Aorta (tissue), 5 donors: ENCODE results near the gene ARMC9. TPM values are rescaled to one million over a fixed set of nuclear protein-coding genes. Genes with fewer than 3 reads are reported as not detected.
"Not testable (repeated sequence)": the region's sequence is repeated elsewhere in the genome, so short reads cannot be mapped to it uniquely, and the experiment has no call there.

Source experiments
- ATAC-seq: fragments of 200-7000 bp; cut with Tn5 transposase; one replicate; pipeline ENCODE4 v1.9.1; 2022; ENCODE audit warnings: moderate library complexity; ENCODE audit not compliant: low FRiP score
- DNase-seq, 2 donors: peaks; one replicate each; pipeline ENCODE4 v3.0.0-alpha.2; 2020
- H3K27ac ChIP-seq, 2 donors: one replicate each; pipeline ENCODE4 v1.5.1; 2013; ENCODE audit warnings: low read length in 2 of 2, mild to moderate bottlenecking in 2 of 2, moderate library complexity in 2 of 2, control low read depth in 1 of 2, inconsistent platforms in 1 of 2, low read depth in 1 of 2
- H3K27me3 ChIP-seq, 2 donors: one replicate each; pipeline ENCODE4 v1.6.1; 2013; ENCODE audit warnings: control low read depth in 1 of 2, low read length in 1 of 2, mild to moderate bottlenecking in 1 of 2, moderate library complexity in 1 of 2; ENCODE audit not compliant: insufficient read depth in 2 of 2, control insufficient read depth in 1 of 2
- H3K36me3 ChIP-seq, 2 donors: one replicate each; pipeline ENCODE4 v1.6.1; 2013; ENCODE audit warnings: control low read depth in 1 of 2, low read length in 1 of 2, mild to moderate bottlenecking in 1 of 2; ENCODE audit not compliant: insufficient read depth in 2 of 2, control insufficient read depth in 1 of 2
- H3K4me1 ChIP-seq, 2 donors: one replicate each; pipeline ENCODE4 v1.6.1; 2013; ENCODE audit warnings: low read length in 2 of 2, control low read depth in 1 of 2, mild to moderate bottlenecking in 1 of 2, moderate library complexity in 1 of 2; ENCODE audit not compliant: insufficient read depth in 2 of 2, control insufficient read depth in 1 of 2
- H3K4me3 ChIP-seq, 2 donors: one replicate each; pipeline ENCODE4 v1.5.1; 2013; ENCODE audit warnings: low read length in 2 of 2, control low read depth in 1 of 2, mild to moderate bottlenecking in 1 of 2
- H3K9me3 ChIP-seq: one replicate; pipeline ENCODE4 v1.6.1; 2013; ENCODE audit warnings: mild to moderate bottlenecking, low read length; ENCODE audit not compliant: control insufficient read depth
- WGBS, 2 donors: extraction: QIAGEN DNeasy Blood & Tissue Kit; methylation state at CpG; one replicate each; pipeline ENCODE4 v1.1.7; 2013; 5-methylcytosine and 5-hydroxymethylcytosine counted together
- intact Hi-C, 2 donors: fragments of 100-400 bp; cut with DNase I; formaldehyde crosslinking; loops; one replicate each; pipeline versions ENCODE4 v1.14.2 to v1.15.0; 2022
- polyA plus RNA-seq, 2 donors: library from polyadenylated mRNA; stranded (reverse); fragments of 200-250 nt; gene quantifications; one replicate each; pipeline ENCODE4 v1.2.3, GENCODE V29; 2013
- total RNA-seq, 2 donors: library from RNA; stranded (reverse); fragmentation: NEBNext Ultra II Directional; extraction: Animal tissue kit (Norgen Biotek cat#: 25700); gene quantifications; one replicate each; pipeline ENCODE4 v1.2.1, GENCODE V29; 2021
- donor health status: healthy with polysubstance abuse.
- donor health status: Bipolar disorder and iron deficiency.
- donor health status: DM: no; HTN: no; CAD: no.
- donor health status: DM: no; HTN: no; CAD: no.
- donor health status: DM: yes; HTN: yes; CAD: no.

The ARMC9 gene
- total and polyA plus RNA-seq, 4 donors: 6.9 to 86.8 (median 30.6) TPM

DNA sequence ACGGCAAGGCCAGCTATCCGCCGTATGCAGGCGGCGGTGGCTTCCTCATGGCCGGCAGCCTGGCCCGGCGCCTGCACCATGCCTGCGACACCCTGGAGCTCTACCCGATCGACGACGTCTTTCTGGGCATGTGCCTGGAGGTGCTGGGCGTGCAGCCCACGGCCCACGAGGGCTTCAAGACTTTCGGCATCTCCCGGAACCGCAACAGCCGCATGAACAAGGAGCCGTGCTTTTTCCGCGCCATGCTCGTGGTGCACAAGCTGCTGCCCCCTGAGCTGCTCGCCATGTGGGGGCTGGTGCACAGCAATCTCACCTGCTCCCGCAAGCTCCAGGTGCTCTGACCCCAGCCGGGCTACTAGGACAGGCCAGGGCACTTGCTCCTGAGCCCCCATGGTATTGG lies 200.2 kb downstream of the ARMC9 start:
- WGBS, 2 donors: 93% methylated on average over 27 of the region's 27 CpGs
- no peaks in the 10 kb centered on the region for H3K4me1 ChIP-seq
- no peaks in the 10 kb centered on the region for H3K9me3 ChIP-seq
- intact Hi-C loops: no loop called here
- H3K27ac ChIP-seq: no peak overlapping the region
- ATAC-seq (no peak), DNase-seq (no peak)
- H3K27me3 ChIP-seq: no peaks in the 10 kb centered on the region
- no peaks in the 10 kb centered on the region for H3K36me3 ChIP-seq
- no peak overlapping the region for H3K4me3 ChIP-seq

DNA sequence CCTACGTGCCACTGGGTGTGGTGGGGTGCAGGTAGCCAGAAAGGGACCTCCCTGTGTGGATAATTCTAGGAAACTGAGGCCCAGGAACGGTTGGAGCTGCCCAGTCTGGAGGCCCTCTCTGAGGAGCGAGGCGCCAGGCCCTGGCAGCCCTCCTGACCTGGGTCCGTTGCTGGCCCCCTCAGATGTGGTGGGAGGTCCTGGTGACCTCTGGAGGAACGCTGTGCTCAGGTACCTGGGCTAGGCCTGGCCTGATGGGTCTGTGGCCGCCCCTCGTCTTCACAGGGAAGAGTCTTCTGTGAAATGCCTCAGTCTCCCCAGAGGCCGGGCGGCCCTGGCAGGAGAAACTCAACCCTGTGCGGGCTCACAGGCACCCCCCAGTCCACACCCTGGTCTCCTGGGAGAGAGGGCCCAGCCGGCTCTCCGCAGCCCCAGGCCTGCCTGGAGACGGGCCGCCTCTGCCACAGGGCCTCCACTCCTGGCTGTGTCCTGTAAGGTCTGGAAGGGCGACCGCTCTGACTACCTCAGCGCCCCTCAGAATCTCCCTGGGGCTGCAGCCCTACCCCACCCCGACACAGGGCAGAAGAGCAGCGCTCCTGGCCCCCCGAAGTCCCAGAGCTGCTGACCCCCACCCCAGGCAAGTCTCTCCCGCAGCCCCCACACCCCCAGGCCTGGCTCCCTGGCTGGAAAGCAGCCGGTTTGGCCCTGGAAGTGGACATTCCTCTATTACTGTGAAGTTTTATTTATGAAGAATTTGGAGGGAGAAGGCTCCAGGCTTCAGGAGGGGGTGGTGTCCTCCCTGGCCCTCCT lies 200.8 kb downstream of the ARMC9 start:
- Histone ChIP-seq H3K36me3 (no peaks in the 10 kb centered on the region), H3K9me3 (no peaks in the 10 kb centered on the region), H3K4me3 (no peak overlapping the region), H3K27ac (peak overlapping the region; percentile 50 to 62), H3K27me3 (no peaks in the 10 kb centered on the region), H3K4me1 (no peaks in the 10 kb centered on the region)
- DNase-seq (no peak), ATAC-seq (peak; percentile 27)
- WGBS, 2 donors: 41 to 42% methylated on average over 23 of the region's 23 CpGs
- intact Hi-C loops: no loop called here

DNA sequence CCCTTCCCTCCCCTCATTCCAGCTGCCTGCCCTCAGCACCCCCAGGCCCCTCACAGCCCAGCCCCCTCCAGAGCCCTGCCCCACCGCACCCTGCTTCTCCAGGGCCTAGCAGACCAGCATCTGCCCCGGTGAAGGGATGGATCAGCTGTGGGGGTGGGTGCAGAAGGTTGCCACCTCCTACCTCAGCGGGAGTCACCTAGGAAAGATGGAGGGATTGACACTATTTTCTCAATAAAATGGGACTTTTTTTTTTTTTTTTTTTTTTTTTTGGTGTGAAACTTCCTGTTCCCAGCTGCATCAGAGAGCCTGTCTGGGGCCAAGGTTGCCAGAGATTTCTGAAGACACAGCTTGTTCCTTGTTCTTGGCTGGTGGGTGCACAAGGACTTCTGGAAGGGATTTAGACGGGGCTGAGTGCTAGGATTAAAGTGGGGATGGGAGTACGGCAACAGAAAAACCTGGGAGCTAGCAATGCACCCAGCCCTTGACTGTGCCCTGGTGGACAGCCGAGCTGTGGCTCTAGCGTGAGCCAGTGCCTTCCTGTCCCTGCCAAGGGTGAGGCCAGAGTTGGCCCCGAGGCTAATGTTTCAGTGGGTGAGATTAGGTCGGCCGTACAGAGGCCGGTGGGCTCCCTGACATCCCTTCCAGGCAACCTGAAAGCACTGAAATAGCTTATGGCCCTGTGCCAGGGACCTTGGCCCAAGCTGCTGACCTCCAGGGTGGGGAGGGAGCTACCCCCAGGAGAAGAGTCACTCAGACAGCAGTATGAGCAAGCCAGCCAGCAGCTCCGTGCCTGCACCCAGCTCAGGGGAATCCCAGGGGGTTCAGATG lies 201.6 kb downstream of the ARMC9 start:
- Histone ChIP-seq H3K4me1 (no peaks in the 10 kb centered on the region), H3K4me3 (no peak overlapping the region), H3K27ac (peak overlapping the region; percentile 50 to 62), H3K27me3 (no peaks in the 10 kb centered on the region), H3K36me3 (no peaks in the 10 kb centered on the region), H3K9me3 (no peaks in the 10 kb centered on the region)
- DNase-seq (peak; percentile 74 to 83), ATAC-seq (peak; percentile 75)
- intact Hi-C loops: no loop called here
- 9 to 10% methylated on average over 12 of the region's 12 CpGs for WGBS, 2 donors

DNA sequence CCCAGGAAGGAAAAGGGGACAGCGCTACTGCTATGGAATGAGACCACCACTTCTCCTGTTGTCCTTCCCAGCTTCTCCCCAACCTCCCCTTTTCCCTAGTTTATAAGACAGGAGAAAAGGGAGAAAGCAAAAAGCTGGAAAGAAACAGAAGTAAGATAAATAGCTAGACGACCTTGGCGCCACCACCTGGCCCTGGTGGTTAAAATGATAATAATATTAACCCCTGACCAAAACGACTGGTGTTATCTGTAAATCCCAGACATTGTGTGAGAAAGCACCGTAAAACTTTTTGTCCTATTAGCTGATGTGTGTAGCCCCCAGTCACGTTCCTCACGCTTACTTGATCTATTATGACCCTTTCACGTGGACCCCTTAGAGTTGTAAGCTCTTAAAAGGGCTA lies 202.2 kb downstream of the ARMC9 start:
- H3K4me3 ChIP-seq, ATAC-seq, DNase-seq, H3K4me1 ChIP-seq, H3K27me3 ChIP-seq, intact Hi-C loops, H3K36me3 ChIP-seq, H3K27ac ChIP-seq, H3K9me3 ChIP-seq: not testable (repeated sequence)
- WGBS, 2 donors: 50 to 52% methylated on average over 8 of the region's 8 CpGs

DNA sequence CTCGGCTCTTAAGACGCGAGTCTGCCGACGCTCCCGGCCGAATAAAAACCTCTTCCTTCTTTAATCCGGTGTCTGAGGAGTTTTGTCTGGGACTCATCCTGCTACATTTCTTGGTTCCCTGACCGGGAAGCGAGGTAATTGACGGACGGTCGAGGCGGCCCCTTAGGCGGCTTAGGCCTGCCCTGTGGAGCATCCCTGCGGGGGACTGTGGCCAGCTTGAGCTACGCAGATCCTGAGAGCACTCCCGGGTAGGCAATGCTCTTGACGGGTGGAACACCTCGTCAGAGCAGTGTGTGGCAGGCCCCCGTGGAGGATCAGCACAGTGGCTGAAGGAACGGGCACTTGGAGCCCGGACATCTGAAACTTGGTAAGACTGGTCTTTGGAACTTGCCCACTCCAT lies 202.7 kb downstream of the ARMC9 start:
- H3K27ac ChIP-seq, H3K4me1 ChIP-seq, H3K4me3 ChIP-seq, H3K9me3 ChIP-seq, intact Hi-C loops, ATAC-seq, H3K36me3 ChIP-seq, H3K27me3 ChIP-seq: not testable (repeated sequence)
- DNase-seq: peak in 1 of 2 donors; percentile 29
- WGBS, 2 donors: 92 to 93% methylated on average over 23 of the region's 23 CpGs

DNA sequence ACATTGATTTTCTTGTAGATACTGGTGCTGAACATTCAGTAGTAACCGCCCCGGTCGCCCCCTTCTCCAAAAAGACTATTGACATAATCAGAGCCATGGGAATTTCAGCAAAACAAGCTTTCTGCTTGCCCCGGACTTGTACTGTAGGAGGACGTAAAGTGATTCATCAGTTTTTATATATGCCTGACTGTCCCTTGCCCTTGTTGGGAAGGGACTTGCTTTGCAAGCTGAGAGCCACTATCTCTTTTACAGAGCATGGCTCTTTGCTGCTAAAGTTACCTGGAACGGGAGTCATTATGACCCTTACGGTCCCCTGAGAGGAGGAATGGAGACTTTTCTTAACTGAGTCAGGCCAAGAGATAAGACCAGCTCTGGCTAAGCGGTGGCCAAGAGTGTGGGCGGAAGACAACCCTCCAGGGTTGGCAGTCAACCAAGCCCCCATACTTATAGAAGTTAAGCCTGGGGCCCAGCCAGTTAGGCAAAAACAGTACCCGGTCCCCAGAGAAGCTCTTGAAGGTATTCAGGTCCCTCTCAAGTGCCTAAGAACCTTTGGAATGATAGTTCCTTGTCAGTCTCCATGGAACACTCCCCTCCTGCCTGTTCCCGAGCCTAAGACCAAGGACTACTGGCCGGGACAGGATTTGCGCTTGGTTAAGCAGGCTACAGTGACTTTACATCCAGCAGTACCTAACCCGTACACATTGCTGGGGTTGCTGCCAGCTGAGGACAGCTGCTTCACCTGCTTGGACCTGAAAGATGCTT lies 205.2 kb downstream of the ARMC9 start:
- ATAC-seq, intact Hi-C loops, H3K27ac ChIP-seq, H3K27me3 ChIP-seq, H3K9me3 ChIP-seq, H3K36me3 ChIP-seq, H3K4me3 ChIP-seq, DNase-seq, H3K4me1 ChIP-seq: not testable (repeated sequence)
- 9 to 17% methylated on average over 14 of the region's 14 CpGs for WGBS, 2 donors

DNA sequence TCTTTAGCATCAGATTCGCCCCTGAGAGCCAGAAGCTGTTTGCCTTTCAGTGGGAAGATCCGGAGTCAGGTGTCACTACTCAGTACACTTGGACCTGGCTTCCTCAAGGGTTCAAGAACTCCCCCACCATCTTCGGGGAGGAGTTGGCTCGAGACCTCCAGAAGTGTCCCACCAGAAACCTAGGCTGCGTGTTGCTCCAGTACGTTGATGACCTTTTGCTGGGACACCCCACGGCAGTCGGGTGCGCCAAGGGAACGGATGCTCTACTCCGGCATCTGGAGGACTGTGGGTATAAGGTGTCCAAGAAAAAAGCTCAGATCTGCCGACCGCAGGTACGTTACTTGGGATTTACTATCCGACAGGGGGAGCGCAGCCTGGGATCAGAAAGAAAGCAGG lies 205.8 kb downstream of the ARMC9 start:
- H3K4me1 ChIP-seq, H3K4me3 ChIP-seq, ATAC-seq, H3K27me3 ChIP-seq, H3K36me3 ChIP-seq, intact Hi-C loops, H3K9me3 ChIP-seq, H3K27ac ChIP-seq, DNase-seq: not testable (repeated sequence)
- 92% methylated on average over 16 of the region's 16 CpGs for WGBS, 2 donors

DNA sequence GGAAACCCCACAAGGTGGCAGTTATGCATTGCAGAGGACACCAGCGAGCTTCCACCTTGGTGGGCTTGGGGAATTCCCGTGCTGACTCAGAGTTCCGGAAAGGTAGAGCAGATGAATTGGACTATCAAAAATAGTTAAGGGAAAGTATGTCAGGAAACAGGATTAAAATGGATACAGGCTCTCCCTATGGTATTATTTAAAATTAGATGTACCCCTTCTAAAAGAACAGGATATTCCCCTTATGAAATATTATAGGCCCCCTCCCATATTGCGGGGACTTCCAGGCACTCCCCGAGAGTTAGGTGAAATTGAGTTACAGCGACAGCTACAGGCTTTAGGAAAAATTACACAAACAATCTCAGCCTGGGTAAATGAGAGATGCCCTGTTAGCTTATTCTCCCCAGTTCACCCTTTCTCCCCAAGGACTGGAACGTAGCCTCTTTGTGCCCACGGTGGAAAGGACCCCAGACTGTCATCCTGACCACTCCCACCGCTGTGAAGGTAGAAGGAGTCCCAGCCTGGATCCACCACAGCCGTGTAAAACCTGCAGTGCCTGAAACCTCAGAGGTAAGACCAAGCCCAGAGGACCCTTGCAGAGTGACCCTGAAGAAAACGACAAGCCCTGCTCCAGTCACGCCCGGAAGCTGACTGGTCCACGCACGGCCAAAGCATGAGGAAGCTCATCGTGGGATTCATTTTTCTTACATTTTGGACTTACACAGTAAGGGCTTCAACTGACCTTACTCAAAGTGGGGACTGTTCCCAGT lies 207.4 kb downstream of the ARMC9 start:
- not testable (repeated sequence) for H3K36me3 ChIP-seq, H3K27ac ChIP-seq, H3K4me3 ChIP-seq, H3K4me1 ChIP-seq, H3K9me3 ChIP-seq, DNase-seq, H3K27me3 ChIP-seq, ATAC-seq
- 27 to 28% methylated on average over 16 of the region's 16 CpGs for WGBS, 2 donors
- intact Hi-C loops: loop anchor here in 1 of 2 donors (5.0 kb wide), 1 partner anchor 98 kb away; no protein-coding TSS in a partner anchor
